HCT116 (cell line): ENCODE data around the gene ATPAF1.

Experiments
- CBX3 ChIP-seq: IDR thresholded peaks from 2 replicates; pipeline ENCODE4 v1.6.1; 2012; ENCODE audit warnings: low read depth
- CTCF ChIP-seq, 3 experiments: fragments of 200-600 bp in 1 of 3; sonication (generic) in 1 of 3; IDR thresholded peaks in 2 of 3; conservative IDR thresholded peaks in 1 of 3; 2 replicates each; pipeline ENCODE4 v1.5.1; 2012 to 2017; ENCODE audit warnings: low read depth in 2 of 3, low read length in 2 of 3, antibody characterized with exemption in 1 of 3, borderline replicate concordance in 1 of 3, control low read depth in 1 of 3, mild to moderate bottlenecking in 1 of 3, mixed read lengths in 1 of 3, mixed run types in 1 of 3, moderate library complexity in 1 of 3; ENCODE audit not compliant: insufficient read depth in 1 of 3
- EZH2 ChIP-seq: fragments of 200-600 bp; sonication (generic); IDR thresholded peaks from 2 replicates; pipeline ENCODE4 v1.6.1; 2017; ENCODE audit warnings: antibody characterized with exemption, mixed run types
- POLR2A ChIP-seq: IDR thresholded peaks from 2 replicates; pipeline ENCODE4 v1.7.0; 2011; ENCODE audit warnings: borderline replicate concordance; ENCODE audit not compliant: insufficient read depth, insufficient read length; ENCODE audit errors: extremely low read depth
- POLR2AphosphoS5 ChIP-seq: IDR thresholded peaks from 2 replicates; pipeline ENCODE4 v1.6.1; 2011; ENCODE audit warnings: mild to moderate bottlenecking, low read depth, low read length, moderate library complexity
- YY1 ChIP-seq: IDR thresholded peaks from 2 replicates; pipeline ENCODE4 v1.6.1; 2011; ENCODE audit warnings: low read length, low read depth, moderate library complexity, mild to moderate bottlenecking; ENCODE audit not compliant: insufficient replicate concordance; ENCODE audit errors: extremely low read depth
- TF ChIP-seq, protein P1 (sequence below): IDR thresholded peaks from 2 replicates; pipeline ENCODE4 v1.6.1; 2012

DNA sequence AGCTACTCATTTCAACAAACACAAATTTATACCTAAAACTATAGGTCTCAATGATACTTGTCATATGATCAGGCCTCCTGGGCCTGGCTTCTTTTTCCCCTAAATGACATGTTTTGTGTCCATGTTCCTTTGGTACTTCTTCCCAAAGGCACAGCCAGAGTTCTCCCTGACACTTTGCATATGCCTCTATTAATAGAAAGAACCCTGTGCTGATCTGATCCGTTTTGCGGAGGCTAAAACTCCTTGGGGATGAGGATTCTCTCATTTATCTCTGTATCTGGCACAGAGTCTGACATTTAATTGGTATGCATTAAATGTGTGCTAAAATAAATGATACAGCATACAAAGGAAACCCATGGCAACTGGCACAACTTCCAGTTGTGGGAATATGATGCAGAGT is 11.5 kb downstream of the ATPAF1 start:
- TF ChIP-seq CBX3: no peak
- no peak for TF ChIP-seq CTCF (IDR thresholded peaks at IDR 0.05 in 2 of 3, conservative IDR thresholded peaks at IDR 0.05 in 1 of 3; ENCODE audit: borderline replicate concordance in 1 of 3, insufficient read depth in 1 of 3, low read depth in 2 of 3, low read length in 2 of 3)
- no peak for TF ChIP-seq EZH2
- TF ChIP-seq, protein P1, sequence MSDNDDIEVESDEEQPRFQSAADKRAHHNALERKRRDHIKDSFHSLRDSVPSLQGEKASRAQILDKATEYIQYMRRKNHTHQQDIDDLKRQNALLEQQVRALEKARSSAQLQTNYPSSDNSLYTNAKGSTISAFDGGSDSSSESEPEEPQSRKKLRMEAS: no peak
- TF ChIP-seq POLR2A: no peak
- no peak for TF ChIP-seq YY1
- no peak for TF ChIP-seq POLR2AphosphoS5
